HG03025 (cell line): Measurements from ENCODE around the gene HLA-DQB1.
"Not testable (repeated sequence)": the region's sequence is repeated elsewhere in the genome, so short reads cannot be mapped to it uniquely, and the experiment has no call there.

Experiments
- ATAC-seq: cut with Tn5 transposase; IDR thresholded peaks from one replicate; pipeline ENCODE4 v1.9.1; 2021; ENCODE audit warnings: mild to moderate bottlenecking, moderate library complexity; ENCODE audit not compliant: unreplicated experiment, low FRiP score

HLA-DQB1 gene

DNA sequence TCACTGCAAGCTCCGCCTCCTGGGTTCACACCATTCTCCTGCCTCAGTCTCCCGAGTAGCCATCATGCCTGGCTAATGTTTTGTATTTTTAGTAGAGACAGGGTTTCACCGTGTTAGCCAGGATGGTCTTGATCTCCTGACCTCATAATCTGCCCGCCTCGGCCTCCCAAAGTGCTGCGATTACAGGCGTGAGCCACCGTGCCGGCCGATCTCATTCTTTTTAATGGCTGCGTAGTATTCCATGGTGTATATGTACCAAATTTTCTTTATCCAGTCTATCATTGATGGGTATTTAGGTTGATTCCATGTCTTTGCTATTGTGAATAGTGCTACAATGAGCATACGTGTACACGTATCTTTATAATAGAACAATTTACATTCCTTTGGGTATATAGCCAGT is 36.7 kb downstream of the HLA-DQB1 start:
- not testable (repeated sequence) for ATAC-seq

DNA sequence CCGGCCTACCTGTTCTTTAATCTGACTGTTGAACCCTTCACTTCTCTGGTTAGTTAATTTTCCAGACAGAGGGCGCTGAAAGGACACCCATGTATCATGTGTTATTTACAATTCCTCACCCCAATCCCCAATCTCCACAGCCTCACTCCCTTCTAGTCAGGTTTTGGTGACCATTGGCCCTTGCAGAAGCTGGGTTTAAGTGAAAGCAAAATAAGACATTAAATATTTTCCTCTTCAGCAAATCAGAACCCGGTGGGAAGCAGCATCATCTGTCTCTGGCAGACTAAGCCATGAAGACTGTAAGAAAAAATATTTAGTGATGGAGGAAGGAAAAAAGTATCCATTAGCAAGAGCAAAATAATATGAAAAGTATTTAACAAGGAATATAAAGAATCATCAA is 38.6 kb downstream of the HLA-DQB1 start:
- ATAC-seq = no peak

DNA sequence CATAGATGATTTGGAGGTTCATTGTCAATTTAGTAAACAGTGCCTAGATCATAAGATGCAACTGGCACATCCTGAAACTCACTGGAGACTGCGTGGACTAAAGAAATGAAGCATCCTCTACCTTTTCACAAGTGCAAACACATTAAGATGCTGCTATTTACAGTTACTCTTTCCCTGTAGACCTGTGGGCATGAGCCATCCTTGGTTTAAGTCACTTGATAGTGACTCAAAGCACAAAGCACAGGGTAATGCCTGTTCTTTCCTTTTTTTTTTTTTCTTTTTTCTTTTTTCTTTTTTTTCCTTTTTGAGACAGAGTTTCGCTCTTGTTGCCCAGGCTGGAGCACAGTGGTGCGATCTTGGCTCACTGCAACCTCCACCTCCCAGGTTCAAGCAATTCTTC is 39.2 kb downstream of the HLA-DQB1 start:
- no peak for ATAC-seq

DNA sequence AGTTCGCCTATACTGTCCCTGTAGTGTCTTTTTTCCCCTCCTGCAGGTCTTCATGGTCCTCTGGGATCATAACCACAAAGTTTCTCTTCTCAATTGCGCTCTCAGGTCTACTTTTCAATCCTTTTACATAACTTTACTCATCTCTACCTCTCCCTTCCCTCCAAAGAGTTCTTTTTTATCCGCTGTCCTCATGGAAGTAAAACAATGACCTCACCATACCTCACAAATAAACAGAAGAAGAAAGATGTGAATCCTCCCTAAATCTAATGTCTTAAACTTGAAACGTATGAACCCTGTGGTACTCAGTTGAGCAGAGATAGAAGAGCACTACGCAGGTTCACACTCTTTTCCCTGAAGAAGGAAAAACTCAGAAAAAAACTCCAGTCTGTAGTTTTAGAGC is 41.3 kb downstream of the HLA-DQB1 start:
- no peak for ATAC-seq

DNA sequence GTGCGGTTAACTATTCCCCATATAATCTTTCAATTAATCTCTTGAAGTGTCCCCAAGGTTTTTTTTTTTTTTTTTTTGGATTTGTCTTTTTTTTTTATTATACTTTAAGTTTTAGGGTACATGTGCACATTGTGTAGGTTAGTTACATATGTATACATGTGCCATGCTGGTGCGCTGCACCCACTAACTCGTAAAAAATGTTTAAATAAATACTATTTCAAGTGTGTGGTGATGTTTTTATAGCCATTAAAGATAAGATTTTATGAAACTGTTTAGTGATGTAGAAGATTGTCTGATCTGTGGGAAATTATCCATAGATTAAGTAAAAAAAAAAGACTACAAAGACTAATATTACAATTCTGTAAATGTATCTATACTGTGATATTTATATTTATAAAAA is 41.9 kb downstream of the HLA-DQB1 start:
- no peak for ATAC-seq

DNA sequence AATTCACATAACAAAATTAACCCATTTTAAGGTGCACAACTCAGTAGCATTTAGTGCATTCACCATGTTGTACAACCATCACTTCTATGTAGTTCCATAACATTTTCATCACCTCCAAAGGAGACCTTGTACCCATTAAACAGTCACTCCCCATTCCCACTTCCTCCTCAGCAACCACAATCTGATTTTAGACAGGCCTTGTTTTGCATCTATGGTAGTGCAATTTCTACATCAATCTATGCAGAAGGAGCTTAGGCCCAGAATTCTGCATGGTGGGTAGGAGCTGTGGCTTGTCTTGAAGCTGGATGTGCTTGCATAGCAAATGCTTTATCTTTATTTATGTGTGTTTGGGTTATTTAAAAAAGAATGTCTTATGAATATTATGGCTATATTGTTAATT is 42.8 kb downstream of the HLA-DQB1 start:
- ATAC-seq = no peak

DNA sequence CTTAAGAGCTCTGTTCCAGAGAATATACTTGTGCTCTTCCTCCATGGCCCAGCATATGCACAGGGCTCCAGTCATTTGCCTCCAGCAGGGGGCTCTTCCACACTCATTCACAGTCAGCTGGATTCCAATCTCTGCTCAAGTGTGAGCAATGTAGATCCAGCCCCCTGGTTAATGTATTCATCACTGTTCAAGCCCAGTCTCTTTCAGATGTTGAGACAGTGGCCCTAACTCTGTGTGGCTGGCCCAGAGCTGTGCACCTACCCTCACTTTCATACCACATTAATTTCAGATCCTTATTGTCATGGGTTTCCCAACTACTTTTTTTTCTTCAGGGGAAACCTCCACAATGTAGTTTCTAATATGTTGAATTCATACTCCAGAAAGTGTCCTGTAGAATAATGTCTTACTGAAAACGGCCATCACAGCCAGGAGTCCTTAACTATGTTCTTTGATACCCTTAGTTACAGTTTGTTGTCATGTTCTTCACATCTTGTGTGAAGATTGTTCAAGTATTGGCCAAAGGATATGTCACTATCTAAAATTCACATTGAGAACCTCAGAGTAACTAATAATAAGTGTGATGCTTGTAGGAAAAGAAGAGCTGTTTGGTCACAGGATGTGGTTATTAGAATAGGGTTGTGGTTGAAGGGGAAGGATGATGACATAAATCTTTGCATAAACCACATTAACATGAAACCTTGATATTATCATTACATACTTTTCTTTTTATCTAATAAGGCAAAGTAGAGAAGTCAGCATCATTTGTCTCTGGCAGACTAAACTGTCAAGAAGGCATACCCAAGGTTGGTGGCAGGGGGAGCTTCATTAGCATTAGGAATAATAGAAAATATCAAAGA is 43.7 kb downstream of the HLA-DQB1 start:
- peak; percentile 65 for ATAC-seq

DNA sequence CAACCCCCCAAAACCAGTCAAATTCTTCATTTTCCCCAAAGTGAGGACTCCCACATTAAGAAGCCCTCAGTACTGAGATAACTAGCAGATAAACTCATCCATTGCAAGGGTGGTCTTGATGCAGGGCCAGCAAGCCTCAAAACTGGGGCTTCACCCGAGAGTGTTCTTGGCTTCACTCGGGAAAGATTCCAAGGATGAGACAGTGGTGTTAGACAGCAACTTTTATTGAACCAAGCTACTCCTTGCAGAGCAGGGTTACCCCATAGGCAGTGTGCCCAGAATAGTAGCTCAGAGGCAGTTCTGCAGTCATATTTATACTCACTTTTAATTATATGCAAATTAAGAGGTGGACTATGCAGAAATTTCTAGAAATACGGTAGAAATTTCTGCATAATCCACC is 45.1 kb downstream of the HLA-DQB1 start:
- ATAC-seq = no peak

DNA sequence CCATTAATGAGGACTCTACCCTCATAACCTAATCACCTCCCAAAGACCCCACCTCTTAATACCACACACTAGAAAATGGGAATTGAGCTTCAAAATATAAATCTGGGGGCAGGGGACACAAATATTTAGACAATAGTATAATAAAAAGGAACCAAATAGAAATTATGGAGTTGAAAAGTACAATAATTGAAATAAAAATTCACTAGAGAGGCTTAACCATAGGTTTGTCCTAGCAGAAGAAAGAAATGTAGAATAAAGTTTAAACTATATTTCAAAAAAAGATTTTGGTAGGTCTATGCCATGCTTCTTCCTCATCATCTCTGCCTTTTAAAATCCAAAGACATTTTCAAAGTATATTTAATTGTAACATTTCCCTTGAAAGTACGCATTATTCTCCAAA is 48.7 kb downstream of the HLA-DQB1 start:
- no peak for ATAC-seq

DNA sequence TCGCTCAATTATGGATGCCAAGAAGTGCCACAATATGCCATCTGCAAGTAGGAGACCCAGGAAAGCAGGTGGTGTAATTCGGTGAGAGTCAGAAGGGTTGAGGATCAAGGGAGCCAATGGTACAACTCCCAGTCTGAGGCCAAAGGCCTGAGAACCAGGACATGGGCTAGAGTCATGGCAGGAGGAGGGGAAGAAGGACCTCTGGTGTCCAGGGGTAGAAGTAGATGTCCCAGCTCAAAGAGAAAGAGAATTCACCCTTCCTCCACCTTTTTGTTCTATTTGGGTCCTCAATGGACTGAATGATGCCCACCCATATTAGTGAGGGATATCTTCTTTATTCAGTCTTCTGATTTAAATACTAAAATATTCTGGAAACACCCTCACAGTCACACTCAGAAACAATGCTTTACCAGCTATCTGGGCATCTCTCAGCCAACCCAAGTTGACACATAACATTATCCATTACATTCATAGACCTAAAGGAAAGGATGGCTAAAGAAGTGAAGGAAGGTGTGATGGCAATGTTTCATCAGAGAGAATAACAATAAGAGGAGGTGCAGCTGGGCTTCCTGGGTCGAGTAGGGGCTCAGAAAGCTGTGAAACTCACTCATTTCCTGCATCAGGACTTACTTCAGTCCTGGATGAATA is 50.4 kb downstream of the HLA-DQB1 start:
- no peak for ATAC-seq

DNA sequence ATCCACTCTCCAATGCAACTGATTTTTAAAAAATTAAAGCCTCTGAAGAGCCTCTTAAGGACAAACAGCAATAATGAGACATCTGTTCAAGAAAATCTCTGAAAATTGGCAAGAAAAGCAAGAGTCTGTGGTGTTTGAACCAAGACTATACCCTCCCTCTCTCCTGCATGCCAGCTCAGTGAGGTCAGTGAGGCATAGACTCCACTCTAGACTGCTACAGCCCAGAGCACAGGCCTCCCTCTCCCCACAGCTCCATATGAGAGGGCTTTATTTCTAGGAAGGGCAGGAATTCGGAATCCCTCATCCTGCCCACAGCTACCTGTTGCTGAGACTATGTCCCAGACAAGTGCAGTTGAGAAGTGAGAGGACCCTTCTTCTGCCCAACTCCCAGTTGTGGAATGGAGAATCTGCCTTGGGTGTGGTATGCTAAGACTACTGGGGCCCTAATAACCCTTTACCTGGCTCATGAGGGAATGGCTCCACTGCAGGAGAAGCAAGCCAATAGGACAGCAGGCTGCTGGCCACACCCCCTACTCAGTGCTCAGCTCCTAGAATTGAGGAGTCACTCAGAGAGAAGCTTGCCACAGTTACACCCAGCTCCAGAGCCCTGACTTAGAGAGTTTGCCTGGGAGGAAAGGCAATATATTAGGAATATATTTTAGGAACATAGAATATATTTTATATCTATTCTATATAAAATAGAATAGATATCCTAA is 51.9 kb downstream of the HLA-DQB1 start:
- ATAC-seq = no peak

DNA sequence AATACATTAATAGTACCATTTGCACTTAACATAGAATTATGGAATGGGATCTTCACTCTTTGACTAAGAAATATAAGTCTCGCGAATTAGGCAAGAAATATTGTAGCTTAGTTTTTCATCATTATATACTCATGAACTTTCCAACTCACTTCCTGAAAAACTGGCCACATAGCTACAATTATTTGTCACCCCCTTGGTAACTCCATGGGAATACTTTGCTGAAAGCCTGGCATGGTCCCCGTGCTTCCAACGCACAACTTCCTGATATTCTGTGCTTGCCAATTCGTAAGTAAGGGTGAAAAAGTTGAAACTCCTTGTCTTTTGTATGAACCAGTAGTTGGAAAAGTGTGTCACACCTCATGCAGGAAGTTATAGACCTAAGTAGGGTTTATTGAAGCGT is 53.0 kb downstream of the HLA-DQB1 start:
- no peak for ATAC-seq

DNA sequence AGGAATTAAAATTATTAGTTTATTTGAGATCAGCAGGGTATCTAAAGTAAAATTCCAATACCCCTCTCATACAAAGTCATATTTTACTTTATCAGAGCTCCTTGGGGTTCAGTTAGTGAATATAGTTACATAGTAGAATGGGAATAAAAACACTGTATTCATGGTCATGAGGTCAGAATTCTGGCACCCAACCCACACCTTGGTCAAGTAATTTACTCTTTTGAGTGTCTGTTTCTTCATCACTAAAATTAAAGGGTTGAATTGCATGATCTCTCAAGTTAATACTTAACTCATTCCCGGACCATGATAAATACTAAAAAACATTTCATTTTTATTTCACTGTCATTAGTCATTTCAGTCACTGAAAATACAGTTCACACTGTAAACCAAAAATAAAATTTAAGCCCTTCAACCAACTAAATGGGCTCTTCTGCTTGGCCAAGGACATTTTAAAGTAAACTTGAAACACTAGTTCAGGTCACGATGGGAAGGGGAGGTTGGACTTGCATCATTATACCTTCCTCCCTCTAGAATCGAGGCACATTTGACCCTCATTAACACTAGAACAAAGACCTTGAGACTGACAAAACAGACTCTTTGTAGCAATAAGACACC is 55.7 kb downstream of the HLA-DQB1 start:
- ATAC-seq = no peak

DNA sequence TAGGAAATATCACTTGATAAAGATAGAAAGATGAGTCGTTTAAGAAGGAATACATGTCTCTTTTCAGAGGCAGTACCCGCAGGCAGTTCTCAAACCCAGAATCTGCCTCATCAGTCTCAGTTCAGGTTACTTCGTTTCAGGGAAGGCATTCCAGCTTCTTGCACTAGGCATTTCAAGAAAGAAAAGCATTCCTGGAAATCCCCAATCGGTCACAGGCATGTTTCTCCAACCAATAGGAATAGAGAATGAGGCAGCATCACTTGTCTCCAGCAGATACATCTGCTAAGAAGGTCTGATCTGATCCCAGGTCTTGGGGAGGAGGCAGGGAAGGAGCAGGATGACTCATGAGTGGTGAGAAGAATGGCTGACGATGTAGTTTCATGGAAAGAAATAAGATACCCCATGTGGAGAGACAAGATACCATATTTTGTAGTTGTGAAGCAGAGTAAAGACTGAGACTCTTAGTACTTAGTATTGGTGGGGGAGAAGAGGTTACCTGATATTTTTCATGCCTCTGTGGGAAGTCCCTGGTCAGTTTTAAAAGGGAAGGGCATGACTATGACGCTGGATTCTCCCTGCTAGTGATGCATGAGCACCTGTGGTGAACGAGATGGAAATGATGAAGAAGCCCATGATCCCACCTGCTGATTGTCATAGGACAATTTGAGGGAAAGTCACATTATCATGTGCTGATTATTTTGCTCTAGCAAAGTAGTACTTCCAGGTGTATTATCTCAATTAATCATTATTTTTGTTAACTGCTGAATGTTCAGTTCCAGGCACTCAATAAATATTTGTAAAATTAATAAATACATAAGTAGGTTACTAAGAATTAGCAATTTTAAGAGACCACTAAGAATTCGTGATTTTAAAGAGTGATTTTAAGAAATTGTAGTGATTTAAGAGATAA is 56.5 kb downstream of the HLA-DQB1 start:
- ATAC-seq = peak; percentile 92
